ENCODE results near the gene RIMS3. TPM values are rescaled to one million over a fixed set of nuclear protein-coding genes. Genes with fewer than 3 reads are reported as not detected.
"Not testable (repeated sequence)": the region's sequence is repeated elsewhere in the genome, so short reads cannot be mapped to it uniquely, and the experiment has no call there.

The RIMS3 gene
- total RNA-seq, 1 donor from 2014 or later = 13.7 TPM

GRCh38 chr1:40594187-40594531, 71.3 kb downstream of the RIMS3 start:
- DNase-seq (ENCODE audit: low read depth) = peak; percentile 32

DNA sequence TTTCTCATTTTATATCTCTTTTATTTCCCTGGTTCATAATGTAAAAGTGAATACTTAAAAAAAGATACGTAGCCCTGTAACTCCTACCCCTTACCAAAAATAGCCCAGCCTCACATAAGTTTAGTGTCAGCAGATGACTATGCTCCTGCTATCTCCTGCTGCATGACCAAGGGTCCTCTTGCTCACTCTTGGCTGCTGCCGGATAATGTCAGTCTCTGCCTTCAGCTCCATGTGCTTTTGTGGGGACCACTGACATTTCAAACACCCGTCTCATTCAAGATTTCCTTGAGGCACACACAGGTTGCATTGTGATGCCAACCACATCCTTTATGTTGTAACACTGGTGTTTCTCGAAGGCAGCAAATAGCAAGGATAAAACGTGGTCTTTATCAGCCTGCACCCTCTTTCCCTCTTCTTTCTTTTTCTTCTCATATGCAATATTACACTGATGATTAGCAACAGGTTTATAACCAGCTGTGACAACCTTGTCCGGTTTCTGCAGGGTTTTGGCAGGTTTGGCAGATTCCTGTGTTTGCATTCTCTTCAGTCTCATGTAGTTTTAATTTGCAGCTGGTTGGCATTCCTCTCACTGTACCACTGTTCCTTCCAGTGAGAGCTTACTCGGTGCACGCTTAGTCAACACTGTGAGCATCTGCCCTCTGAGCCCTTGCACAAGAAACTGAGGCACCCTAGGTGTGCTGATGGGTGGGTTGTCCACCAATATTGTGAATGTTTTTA, 71.9 kb downstream of the RIMS3 start:
- peak; percentile 35 for DNase-seq (ENCODE audit: low read depth)

- DNase-seq (ENCODE audit: low read depth) = peak; percentile 53
Observed at GRCh38 chr1:40592107-40592803, 73.2 kb downstream of the RIMS3 start.

DNA sequence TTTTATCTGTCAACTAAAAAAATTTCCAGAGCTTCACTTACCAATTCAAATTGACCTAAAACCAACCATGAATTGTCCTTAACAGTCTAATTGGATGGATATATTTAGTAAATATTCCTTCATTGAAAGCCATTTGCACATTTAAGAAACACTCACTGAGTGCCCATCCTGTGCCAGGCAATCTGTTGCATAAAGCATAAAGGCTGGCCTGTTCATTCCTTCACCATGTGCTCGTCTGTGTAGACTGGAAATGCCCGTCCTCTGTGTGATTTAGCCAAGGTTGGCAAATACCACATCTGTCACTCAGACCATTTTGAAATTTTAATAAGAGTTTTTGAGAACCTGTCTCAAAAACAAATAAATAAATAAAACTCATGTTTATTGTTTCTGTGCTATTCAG, 76.9 kb downstream of the RIMS3 start:
- DNase-seq (ENCODE audit: low read depth) = no peak

DNA sequence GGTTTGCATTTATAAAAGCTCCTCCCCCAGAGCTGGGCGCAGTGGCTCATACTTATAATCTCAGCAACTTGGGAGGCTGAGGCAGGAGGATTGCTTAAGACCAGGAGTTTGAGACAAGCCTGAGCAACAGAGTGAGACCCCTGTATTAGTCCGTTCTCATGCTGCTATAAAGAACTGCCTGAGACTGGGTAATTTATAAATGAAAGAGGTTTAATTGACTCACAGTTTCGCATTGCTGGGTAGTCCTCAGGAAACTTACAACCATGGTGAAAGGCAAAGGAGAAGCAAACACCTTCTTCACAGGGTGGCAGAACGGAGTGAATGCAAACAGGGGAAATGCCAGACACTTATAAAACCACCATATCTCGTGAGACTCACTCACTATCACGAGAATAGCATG, 81.5 kb downstream of the RIMS3 start:
- peak; percentile 44 for DNase-seq (ENCODE audit: low read depth)

- DNase-seq (ENCODE audit: low read depth) = no peak
Observed at GRCh38 chr1:40582116-40582515, 83.4 kb downstream of the RIMS3 start.

GRCh38 chr1:40575336-40575735, 90.1 kb downstream of the RIMS3 start:
- DNase-seq (ENCODE audit: low read depth) = no peak

GRCh38 chr1:40574805-40575204, 90.7 kb downstream of the RIMS3 start:
- not testable (repeated sequence) for DNase-seq (ENCODE audit: low read depth)

Other genes with a start within 250 kb of the RIMS3 start
- 3.3 and 4.1 TPM in 2 replicates for gene ZFP69B, start 215.2 kb downstream of the RIMS3 start, total RNA-seq
- 1.8 and 2.4 TPM in 2 replicates for gene ZFP69, start 188.4 kb downstream of the RIMS3 start, total RNA-seq
- gene EXO5, start 156.9 kb downstream of the RIMS3 start, total RNA-seq = 4.8 and 9.5 TPM in 2 replicates
- 4.2 and 7.3 TPM in 2 replicates for gene ZNF684, start 134.0 kb downstream of the RIMS3 start, total RNA-seq
- gene NFYC, start 26.0 kb upstream of the RIMS3 start, total RNA-seq = 42.2 and 46.8 TPM in 2 replicates
- gene KCNQ4, start 118.1 kb upstream of the RIMS3 start, total RNA-seq = 79.4 and 152 TPM in 2 replicates
- gene CITED4, start 196.7 kb upstream of the RIMS3 start, total RNA-seq = 4.9 and 5.0 TPM in 2 replicates

Data from myocyte (in vitro differentiated cells).